ENCODE results near the gene INVS.
"Not testable (repeated sequence)": the region's sequence is repeated elsewhere in the genome, so short reads cannot be mapped to it uniquely, and the experiment has no call there.

- TF ChIP-seq MAX (IDR thresholded peaks at IDR 0.05; ENCODE audit: insufficient read depth, insufficient read length); POLR2AphosphoS5 (IDR thresholded peaks at IDR 0.05; ENCODE audit: insufficient read depth, low read depth, low read length): not testable (repeated sequence)
Observed at GRCh38 chr9:100145976-100146375, 46.9 kb downstream of the INVS start.
